HG03066 (cell line): ENCODE results near the gene GRID2.

Source experiments
- ATAC-seq: cut with Tn5 transposase; IDR thresholded peaks from one replicate; pipeline ENCODE4 v1.9.1; 2021; ENCODE audit warnings: low read depth; ENCODE audit not compliant: unreplicated experiment

The GRID2 gene

GRCh38 chr4:92657695-92658094 lies 353.9 kb downstream of the GRID2 start:
- ATAC-seq: no peak

GRCh38 chr4:92658318-92658717 lies 354.6 kb downstream of the GRID2 start:
- no peak for ATAC-seq

DNA sequence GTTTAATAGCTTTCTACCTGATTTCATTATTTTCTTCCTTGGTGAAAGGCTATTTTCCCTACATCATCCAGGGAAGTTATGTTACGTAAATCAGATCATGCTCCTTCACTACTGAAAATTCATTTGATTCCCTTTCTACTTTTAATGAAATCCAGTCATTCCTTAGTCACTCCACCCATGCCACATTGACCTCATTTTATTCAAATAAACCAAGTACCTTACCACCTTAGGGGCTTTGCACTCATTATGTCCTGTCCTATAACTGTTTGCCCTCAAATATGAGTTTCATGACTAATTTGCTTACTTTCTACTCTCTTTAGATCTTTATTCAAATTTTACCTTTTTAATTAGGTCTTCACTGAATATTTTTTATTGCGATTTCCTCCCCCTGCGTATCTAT lies 374.0 kb downstream of the GRID2 start:
- no peak for ATAC-seq

DNA sequence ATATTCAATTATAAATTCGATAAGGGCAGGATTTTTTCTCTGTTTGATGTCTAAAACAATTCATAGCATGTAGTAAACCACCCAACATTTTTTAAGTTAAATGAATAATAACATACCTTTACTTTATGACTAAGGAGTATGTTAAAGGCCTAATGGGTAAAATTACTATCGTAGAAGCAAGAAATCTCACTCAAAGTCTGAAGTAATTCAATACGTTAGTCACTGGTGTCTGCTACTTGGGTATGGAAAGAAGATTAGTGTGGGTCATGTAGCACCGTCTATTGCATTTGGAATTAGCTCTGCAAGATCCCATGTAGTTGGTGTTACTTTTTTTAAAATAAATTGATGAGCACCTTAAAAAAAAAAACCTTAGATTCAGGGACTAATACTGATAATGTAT lies 374.5 kb downstream of the GRID2 start:
- ATAC-seq: no peak

DNA sequence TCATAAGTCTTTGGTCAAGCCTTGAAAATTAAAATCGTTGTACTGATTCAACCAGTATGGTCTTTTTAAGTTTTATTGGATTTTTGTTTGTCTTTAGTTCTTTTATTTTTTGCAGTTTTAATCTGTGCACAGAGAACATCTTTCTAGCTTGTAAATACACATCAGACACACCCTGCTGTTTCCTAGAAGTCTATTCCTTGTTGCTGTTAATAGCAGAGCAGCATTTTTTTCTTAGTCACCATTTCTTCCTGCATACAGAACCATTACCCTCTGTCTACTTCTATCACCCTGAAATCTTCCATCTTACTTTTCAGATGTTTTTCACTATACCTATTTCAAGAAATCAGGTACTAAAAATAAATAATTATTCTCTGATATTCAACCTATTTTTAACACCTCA lies 375.4 kb downstream of the GRID2 start:
- no peak for ATAC-seq

DNA sequence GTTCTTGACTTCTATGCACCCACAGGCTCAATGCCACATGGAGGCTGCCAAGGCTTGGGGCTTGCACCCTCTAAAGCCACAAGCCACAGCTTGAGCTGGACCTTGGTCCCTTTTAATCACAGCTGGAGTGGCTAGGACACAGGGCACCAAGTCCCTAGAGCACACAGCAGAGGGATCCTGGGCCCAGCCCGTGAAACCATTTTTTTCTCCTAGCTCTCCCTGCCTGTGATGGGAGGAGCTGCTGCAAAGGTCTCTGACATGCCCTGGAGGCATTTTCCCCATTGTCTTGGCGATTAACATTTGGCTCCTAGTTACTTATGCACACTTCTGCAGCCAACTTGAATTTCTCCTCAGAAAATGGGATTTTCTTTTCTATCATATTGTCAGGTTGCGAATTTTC lies 410.9 kb downstream of the GRID2 start:
- no peak for ATAC-seq

DNA sequence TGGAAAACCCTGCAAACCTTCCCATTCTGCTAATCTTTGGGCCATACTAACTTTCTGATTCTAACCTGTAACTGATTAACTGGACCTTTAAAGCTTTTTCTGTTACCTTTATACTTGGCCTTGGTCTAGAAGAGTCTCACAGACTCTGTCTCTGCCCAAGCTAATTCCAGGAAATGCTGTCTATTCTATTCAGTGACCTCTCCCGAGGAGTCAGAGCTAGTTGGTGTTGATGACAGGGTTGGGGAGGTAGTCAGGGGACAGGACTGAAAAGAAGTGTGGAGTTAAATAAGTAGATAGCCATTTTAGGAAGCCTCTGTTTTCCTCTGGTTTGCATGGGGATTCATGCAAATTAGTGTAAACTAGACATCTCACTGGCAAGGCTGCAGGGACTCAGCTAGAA lies 429.5 kb downstream of the GRID2 start:
- no peak for ATAC-seq

GRCh38 chr4:92735025-92735665 lies 431.4 kb downstream of the GRID2 start:
- no peak for ATAC-seq

DNA sequence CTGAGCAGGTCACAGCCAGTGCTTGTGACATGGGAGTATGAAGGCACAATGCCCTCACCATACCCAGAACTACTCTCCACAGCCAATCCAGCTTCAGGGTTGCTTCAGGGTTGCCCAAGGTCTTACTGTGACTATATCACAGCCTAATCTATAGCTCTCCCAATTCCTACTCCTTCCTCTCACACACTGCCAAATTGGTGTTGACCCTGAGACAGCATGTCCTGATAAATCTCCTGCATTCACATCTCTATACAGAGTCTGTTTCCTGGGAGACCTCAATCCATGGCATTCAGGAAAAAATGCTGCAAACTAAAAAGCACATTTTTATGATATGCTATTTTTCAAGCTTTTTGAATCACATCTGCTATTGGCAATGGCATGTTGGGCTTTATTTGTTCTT lies 456.7 kb downstream of the GRID2 start:
- no peak for ATAC-seq

DNA sequence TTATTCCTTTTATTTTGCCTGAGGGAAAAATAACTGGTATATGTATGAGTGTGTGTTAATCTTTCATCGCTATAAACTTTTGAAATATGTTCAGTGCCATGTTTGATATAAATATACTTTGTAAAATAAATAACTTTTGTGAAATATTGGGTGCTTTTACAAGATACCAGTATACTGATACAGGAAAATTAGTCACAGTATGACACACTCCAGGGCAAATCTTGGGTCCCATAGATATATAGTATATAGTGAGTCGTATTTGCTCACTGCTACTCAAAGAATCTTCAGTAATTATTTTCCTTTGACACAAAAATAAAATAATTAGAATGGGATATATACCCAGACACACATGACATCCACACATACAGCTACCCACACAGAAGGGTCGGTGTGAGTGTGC lies 472.3 kb downstream of the GRID2 start:
- no peak for ATAC-seq

DNA sequence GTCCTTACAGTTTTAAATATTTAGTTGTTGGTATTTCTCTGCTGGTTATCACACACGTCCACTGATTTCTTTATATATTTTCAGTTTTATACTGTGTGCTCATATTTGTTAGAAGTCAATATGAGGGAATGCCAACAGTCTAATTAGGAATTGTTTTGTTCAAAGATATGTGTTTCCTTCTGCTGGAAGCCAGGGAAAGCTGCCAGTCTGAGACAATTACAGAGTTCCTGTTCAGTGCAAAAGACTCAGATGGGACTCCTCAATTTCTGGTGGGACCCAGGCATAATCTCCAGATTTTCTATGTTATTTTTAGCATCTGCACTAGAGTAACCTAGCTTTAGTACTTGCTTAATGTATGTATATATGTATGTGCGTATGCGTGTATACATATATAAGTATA lies 486.0 kb downstream of the GRID2 start:
- no peak for ATAC-seq

DNA sequence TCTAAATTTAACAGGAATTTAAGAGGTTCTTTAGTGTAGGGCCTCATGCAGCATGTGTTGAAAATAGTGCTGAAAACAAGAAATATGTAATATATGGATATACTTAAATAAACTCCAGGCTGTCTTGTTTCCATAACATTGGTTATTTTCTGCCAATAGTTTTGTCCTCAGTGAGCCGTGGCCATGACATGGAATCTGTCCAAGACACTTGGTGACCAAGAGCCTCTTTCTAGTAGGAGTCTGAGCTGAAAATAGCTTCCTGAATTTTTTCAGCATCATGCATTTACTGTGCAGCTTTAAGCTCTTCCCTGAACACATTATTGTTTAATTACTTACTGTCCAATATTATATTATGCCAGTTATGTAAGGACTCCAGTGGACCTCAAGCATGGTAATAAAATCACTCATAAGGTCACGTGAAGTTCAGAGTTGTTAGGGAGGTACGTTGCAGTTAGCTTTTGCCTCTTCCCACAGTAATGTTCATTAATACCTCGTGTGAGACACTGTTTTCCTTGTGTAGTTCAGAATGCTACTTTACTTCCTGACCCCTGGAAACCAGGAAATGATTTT lies 488.2 kb downstream of the GRID2 start:
- ATAC-seq: no peak

DNA sequence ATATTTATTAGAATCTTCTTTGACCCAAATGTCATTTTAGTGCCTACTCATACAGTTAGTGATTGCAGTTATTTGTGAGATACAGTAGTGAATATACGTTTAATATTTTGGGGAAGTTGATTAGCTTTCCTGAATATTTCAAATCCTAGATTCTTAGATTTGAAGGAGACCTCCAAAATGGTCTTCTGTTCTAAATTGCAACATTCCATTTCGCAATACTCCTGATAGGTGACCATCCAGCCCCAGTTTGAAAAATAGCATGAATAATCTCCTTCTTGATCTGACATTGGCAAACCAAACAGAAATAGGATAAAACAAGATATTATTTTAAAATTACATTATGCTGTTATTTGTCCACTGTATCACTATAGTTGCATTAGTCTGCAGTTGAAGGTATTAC lies 505.6 kb downstream of the GRID2 start:
- ATAC-seq: no peak

DNA sequence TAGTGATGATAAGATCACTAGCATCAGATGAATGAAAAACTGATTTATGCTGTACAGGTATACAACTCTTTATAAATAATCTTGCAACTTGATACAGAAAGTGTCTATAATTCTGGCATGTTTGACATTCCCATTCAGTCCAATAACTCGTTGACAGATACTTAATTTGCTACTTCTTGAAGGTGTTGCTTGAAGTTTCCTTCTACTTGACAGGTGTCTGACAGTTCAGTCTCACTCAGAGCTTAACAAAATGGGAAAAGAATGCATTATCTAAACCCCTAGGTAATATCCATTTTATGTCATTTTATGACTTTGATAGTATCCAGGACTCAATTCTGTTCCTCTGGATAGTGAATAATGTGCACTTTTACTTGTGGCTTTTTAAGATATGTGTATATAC lies 508.9 kb downstream of the GRID2 start:
- no peak for ATAC-seq

DNA sequence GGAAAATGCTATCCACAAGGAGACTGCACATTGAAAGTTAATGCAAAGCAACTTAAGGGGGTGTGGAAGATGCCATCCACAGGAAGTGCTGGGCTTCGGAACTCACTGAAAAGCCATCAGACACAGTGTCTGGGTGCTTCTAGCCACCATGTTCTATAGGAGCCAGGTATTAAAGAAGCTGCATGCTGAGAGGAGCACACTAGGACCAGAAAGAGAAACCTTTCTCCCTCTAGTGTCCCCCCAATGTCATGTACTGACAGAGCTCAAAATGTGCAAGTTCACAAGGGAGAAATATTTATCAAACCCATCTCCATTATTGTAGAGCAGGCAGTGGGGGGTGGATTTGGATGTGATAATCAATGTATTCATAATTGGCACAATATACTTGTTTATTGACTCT lies 510.9 kb downstream of the GRID2 start:
- no peak for ATAC-seq

DNA sequence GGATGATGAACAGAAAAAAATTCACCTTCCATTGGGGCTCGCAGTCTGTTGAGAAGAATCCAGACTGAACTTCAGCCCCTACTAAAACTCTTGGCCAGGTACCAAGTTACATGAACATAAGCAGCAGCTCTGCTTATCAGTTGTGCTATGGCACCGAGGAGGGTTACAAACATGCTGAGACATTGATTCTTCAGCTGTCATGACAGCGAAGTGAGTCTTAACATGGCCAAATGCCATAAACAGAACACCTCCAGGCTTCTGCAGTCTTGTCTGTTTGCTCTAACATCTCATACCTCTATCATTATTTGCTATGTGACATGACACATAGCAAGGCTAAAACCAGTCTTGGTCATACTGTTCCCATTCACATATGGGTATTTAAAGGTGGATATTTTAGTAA lies 521.5 kb downstream of the GRID2 start:
- no peak for ATAC-seq

GRCh38 chr4:92825791-92826190 lies 522.0 kb downstream of the GRID2 start:
- ATAC-seq: no peak

- no peak for ATAC-seq
Observed at GRCh38 chr4:92830771-92831170, 527.0 kb downstream of the GRID2 start.

DNA sequence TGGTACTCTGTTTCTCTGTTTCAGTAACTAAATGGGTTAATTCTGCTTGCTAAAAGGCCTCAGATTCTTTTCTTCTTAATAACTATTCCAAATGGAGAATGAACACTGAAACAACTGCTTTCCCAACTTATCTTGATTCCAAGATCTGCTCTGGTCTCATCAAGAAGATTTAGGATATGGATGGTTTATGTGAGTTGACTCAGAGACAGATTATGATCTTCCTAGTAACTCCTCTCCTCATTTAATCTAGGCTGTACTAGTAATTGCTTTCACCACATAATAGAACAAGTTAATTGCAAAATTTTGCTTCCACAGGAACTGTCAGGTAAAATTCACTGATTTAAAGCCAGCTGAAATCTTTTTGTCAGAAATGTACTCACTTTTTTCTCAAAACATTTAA lies 537.1 kb downstream of the GRID2 start:
- no peak for ATAC-seq

DNA sequence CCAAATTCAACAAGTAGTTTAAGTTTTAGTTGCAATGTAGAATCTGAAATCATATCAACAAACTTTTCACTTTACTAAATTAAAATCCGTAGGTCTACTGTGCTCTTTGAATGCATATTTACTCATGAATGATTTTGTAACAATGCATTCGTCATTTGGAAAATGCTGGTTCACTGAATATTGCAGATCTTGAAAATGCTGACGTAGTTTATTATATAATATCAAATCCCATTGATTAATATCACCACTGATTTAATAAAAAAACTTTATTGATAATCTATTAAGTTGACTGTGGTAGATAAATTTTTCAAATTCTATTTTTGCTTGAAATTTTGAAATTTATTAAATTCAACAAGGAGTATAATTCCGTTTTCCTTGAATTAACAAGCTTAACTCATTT lies 540.0 kb downstream of the GRID2 start:
- no peak for ATAC-seq

DNA sequence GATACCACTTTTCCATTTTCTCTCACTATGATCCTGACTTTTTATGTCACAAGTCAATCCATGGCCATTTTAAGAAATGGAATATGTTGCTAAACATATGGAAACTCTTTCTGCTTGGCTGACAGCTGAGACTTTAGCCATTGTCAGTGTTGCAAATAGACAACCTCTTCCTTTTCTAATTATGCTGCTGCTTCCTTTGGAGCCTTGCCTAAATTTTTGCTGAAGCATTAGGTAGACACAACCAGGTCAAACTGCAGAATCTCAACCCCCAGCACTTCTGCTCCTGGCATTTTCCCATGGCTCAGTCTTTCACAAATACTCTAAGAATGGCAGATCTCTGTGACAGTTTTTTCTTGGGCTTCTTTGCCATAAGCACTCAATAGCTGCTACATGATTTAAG lies 543.3 kb downstream of the GRID2 start:
- no peak for ATAC-seq

GRCh38 chr4:92862509-92862908 lies 558.7 kb downstream of the GRID2 start:
- ATAC-seq: no peak

- no peak for ATAC-seq
Observed at GRCh38 chr4:92864096-92864495, 560.3 kb downstream of the GRID2 start.
